ENCODE results near the gene CACNA1A.

Gene CACNA1A

DNA sequence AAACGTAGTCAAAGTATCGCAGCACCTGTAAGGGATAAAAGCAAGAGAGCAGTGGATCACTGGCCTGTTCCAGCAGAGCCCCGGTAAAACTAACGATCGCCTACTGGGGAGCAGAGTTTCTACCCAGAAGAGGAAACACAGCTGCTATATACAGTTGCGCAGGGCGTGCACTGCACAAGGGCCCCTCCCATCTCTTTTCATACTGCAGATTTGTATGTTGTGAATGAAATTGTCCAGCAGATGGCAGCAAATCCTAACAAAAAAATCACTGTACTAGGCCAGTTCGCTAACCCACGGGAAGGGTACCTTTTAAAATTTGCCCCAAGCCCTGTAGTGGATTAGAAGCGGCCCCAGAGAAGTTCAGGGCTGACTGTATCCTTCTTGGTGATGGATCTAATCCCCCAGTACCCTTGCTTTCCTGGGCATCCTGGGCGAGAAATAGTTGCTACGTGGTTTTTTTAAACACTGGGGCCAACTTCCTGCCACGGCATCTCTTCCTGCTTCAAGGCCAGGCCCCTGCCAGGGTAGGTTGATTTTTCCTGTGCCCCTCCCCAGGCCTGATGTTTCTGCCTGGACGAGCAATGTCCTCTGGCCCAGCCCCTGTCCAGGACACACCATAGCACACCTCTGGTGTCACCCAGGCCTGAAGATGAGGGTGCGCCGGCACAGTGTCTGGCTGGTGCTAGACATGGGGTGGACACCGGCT lies 229.0 kb downstream of the CACNA1A start (continued):
- TF ChIP-seq ZNF449 (tag by site-specific recombination; IDR thresholded peaks at IDR 0.05) (peak; percentile 26; the same call in 1 of the 2 replicates), ZFP69B (tag by site-specific recombination; IDR thresholded peaks at IDR 0.05) (peak; percentile 37; the same call in 1 of the 2 replicates), ZFP37 (tag by site-specific recombination; IDR thresholded peaks at IDR 0.05) (no peak), KLF16 (tag by site-specific recombination; IDR thresholded peaks at IDR 0.05) (peak; percentile 77), EGR2 (tag by site-specific recombination; IDR thresholded peaks at IDR 0.05; ENCODE audit: low read depth) (no peak), ZNF423 (tag by site-specific recombination; IDR thresholded peaks at IDR 0.05) (no peak), SP2 (tag by site-specific recombination; IDR thresholded peaks at IDR 0.05) (no peak), ZNF341 (tag by site-specific recombination; IDR thresholded peaks at IDR 0.05; ENCODE audit: low read depth) (no peak), GFI1B (tag by site-specific recombination; IDR thresholded peaks at IDR 0.05) (no peak), ZBTB17 (tag by site-specific recombination; IDR thresholded peaks at IDR 0.05) (0 out of 2 replicates have a peak, but pooled peaks have one; percentile 11), ZNF354C (tag by site-specific recombination; IDR thresholded peaks at IDR 0.05; ENCODE audit: borderline replicate concordance, low read depth) (no peak), ZNF248 (tag by site-specific recombination; IDR thresholded peaks at IDR 0.05) (no peak), KLF8 (tag by site-specific recombination; IDR thresholded peaks at IDR 0.05) (peak; percentile 79), ZNF777 (tag by site-specific recombination; IDR thresholded peaks at IDR 0.05; ENCODE audit: borderline replicate concordance) (no peak), ZBTB21 (tag by site-specific recombination; IDR thresholded peaks at IDR 0.05) (0 out of 2 replicates have a peak, but pooled peaks have one; percentile 22)
- TF ChIP-seq, protein P1, sequence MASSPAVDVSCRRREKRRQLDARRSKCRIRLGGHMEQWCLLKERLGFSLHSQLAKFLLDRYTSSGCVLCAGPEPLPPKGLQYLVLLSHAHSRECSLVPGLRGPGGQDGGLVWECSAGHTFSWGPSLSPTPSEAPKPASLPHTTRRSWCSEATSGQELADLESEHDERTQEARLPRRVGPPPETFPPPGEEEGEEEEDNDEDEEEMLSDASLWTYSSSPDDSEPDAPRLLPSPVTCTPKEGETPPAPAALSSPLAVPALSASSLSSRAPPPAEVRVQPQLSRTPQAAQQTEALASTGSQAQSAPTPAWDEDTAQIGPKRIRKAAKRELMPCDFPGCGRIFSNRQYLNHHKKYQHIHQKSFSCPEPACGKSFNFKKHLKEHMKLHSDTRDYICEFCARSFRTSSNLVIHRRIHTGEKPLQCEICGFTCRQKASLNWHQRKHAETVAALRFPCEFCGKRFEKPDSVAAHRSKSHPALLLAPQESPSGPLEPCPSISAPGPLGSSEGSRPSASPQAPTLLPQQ (tag by site-specific recombination; IDR thresholded peaks at IDR 0.05): 0 out of 2 replicates have a peak, but pooled peaks have one; percentile 17
- TF ChIP-seq, protein P2, sequence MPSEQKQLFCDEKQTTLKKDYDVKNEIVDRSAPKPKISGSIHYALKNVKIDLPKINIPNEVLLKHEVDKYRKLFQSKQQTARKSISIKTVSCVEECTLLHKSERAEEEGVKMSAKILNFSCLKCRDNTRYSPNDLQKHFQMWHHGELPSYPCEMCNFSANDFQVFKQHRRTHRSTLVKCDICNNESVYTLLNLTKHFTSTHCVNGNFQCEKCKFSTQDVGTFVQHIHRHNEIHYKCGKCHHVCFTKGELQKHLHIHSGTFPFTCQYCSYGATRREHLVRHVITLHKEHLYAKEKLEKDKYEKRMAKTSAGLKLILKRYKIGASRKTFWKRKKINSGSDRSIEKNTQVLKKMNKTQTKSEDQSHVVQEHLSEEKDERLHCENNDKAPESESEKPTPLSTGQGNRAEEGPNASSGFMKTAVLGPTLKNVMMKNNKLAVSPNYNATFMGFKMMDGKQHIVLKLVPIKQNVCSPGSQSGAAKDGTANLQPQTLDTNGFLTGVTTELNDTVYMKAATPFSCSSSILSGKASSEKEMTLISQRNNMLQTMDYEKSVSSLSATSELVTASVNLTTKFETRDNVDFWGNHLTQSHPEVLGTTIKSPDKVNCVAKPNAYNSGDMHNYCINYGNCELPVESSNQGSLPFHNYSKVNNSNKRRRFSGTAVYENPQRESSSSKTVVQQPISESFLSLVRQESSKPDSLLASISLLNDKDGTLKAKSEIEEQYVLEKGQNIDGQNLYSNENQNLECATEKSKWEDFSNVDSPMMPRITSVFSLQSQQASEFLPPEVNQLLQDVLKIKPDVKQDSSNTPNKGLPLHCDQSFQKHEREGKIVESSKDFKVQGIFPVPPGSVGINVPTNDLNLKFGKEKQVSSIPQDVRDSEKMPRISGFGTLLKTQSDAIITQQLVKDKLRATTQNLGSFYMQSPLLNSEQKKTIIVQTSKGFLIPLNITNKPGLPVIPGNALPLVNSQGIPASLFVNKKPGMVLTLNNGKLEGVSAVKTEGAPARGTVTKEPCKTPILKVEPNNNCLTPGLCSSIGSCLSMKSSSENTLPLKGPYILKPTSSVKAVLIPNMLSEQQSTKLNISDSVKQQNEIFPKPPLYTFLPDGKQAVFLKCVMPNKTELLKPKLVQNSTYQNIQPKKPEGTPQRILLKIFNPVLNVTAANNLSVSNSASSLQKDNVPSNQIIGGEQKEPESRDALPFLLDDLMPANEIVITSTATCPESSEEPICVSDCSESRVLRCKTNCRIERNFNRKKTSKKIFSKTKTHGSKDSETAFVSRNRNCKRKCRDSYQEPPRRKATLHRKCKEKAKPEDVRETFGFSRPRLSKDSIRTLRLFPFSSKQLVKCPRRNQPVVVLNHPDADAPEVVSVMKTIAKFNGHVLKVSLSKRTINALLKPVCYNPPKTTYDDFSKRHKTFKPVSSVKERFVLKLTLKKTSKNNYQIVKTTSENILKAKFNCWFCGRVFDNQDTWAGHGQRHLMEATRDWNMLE (tag by site-specific recombination; conservative IDR thresholded peaks at IDR 0.05; ENCODE audit: low read depth): no peak
- TF ChIP-seq, protein P3, sequence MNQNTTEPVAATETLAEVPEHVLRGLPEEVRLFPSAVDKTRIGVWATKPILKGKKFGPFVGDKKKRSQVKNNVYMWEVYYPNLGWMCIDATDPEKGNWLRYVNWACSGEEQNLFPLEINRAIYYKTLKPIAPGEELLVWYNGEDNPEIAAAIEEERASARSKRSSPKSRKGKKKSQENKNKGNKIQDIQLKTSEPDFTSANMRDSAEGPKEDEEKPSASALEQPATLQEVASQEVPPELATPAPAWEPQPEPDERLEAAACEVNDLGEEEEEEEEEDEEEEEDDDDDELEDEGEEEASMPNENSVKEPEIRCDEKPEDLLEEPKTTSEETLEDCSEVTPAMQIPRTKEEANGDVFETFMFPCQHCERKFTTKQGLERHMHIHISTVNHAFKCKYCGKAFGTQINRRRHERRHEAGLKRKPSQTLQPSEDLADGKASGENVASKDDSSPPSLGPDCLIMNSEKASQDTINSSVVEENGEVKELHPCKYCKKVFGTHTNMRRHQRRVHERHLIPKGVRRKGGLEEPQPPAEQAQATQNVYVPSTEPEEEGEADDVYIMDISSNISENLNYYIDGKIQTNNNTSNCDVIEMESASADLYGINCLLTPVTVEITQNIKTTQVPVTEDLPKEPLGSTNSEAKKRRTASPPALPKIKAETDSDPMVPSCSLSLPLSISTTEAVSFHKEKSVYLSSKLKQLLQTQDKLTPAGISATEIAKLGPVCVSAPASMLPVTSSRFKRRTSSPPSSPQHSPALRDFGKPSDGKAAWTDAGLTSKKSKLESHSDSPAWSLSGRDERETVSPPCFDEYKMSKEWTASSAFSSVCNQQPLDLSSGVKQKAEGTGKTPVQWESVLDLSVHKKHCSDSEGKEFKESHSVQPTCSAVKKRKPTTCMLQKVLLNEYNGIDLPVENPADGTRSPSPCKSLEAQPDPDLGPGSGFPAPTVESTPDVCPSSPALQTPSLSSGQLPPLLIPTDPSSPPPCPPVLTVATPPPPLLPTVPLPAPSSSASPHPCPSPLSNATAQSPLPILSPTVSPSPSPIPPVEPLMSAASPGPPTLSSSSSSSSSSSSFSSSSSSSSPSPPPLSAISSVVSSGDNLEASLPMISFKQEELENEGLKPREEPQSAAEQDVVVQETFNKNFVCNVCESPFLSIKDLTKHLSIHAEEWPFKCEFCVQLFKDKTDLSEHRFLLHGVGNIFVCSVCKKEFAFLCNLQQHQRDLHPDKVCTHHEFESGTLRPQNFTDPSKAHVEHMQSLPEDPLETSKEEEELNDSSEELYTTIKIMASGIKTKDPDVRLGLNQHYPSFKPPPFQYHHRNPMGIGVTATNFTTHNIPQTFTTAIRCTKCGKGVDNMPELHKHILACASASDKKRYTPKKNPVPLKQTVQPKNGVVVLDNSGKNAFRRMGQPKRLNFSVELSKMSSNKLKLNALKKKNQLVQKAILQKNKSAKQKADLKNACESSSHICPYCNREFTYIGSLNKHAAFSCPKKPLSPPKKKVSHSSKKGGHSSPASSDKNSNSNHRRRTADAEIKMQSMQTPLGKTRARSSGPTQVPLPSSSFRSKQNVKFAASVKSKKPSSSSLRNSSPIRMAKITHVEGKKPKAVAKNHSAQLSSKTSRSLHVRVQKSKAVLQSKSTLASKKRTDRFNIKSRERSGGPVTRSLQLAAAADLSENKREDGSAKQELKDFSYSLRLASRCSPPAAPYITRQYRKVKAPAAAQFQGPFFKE (tag by site-specific recombination; IDR thresholded peaks at IDR 0.05; ENCODE audit: borderline replicate concordance): no peak
- TF ChIP-seq, protein P4, sequence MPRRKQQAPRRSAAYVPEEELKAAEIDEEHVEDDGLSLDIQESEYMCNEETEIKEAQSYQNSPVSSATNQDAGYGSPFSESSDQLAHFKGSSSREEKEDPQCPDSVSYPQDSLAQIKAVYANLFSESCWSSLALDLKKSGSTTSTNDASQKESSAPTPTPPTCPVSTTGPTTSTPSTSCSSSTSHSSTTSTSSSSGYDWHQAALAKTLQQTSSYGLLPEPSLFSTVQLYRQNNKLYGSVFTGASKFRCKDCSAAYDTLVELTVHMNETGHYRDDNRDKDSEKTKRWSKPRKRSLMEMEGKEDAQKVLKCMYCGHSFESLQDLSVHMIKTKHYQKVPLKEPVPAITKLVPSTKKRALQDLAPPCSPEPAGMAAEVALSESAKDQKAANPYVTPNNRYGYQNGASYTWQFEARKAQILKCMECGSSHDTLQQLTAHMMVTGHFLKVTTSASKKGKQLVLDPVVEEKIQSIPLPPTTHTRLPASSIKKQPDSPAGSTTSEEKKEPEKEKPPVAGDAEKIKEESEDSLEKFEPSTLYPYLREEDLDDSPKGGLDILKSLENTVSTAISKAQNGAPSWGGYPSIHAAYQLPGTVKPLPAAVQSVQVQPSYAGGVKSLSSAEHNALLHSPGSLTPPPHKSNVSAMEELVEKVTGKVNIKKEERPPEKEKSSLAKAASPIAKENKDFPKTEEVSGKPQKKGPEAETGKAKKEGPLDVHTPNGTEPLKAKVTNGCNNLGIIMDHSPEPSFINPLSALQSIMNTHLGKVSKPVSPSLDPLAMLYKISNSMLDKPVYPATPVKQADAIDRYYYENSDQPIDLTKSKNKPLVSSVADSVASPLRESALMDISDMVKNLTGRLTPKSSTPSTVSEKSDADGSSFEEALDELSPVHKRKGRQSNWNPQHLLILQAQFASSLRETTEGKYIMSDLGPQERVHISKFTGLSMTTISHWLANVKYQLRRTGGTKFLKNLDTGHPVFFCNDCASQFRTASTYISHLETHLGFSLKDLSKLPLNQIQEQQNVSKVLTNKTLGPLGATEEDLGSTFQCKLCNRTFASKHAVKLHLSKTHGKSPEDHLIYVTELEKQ (tag by site-specific recombination; IDR thresholded peaks at IDR 0.05; ENCODE audit: borderline replicate concordance): no peak

All from HEK293 (cell line).